ENCODE results near the gene LCP2.

- TF ChIP-seq, protein P1, sequence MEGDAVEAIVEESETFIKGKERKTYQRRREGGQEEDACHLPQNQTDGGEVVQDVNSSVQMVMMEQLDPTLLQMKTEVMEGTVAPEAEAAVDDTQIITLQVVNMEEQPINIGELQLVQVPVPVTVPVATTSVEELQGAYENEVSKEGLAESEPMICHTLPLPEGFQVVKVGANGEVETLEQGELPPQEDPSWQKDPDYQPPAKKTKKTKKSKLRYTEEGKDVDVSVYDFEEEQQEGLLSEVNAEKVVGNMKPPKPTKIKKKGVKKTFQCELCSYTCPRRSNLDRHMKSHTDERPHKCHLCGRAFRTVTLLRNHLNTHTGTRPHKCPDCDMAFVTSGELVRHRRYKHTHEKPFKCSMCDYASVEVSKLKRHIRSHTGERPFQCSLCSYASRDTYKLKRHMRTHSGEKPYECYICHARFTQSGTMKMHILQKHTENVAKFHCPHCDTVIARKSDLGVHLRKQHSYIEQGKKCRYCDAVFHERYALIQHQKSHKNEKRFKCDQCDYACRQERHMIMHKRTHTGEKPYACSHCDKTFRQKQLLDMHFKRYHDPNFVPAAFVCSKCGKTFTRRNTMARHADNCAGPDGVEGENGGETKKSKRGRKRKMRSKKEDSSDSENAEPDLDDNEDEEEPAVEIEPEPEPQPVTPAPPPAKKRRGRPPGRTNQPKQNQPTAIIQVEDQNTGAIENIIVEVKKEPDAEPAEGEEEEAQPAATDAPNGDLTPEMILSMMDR (IDR thresholded peaks at IDR 0.05; ENCODE audit: low read depth, low read length), result no peak
- TF ChIP-seq MAX (IDR thresholded peaks at IDR 0.05; ENCODE audit: low read depth, low read length), result no peak
- TF ChIP-seq POLR2A (IDR thresholded peaks at IDR 0.05; ENCODE audit: extremely low read depth, insufficient read length), result no peak
These were observed 30.3 kb upstream of the LCP2 start for GRCh38 chr5:170327829-170328228.

Measured in NB4 (cell line).